BLaER1 treated with 17β-estradiol and CSF1 and Interleukin-3, amounts not matched to agents 10 nM and 100 nM (cell line): ENCODE measurements around the gene PKP1.

ENCODE experiments used
- H3K27ac ChIP-seq, 11 experiments: shearing (Covaris generic); formaldehyde crosslinking; 2 replicates each; pipeline ENCODE4 v1.8.1; 2022
- H3K27me3 ChIP-seq, 11 experiments: shearing (Covaris generic); formaldehyde crosslinking; 2 replicates each; pipeline ENCODE4 v1.8.1; 2022
- H3K36me3 ChIP-seq, 11 experiments: shearing (Covaris generic); formaldehyde crosslinking; 2 replicates each; pipeline ENCODE4 v1.8.1; 2022
- H3K4me1 ChIP-seq, 10 experiments: shearing (Covaris generic); formaldehyde crosslinking; 2 replicates each; pipeline ENCODE4 v1.8.1; 2022
- H3K4me2 ChIP-seq, 11 experiments: shearing (Covaris generic); formaldehyde crosslinking; 2 replicates each; pipeline ENCODE4 v1.8.1; 2022
- H3K4me3 ChIP-seq, 10 experiments: shearing (Covaris generic); formaldehyde crosslinking; 2 replicates each; pipeline ENCODE4 v1.8.1; 2022
- H3K9ac ChIP-seq, 11 experiments: shearing (Covaris generic); formaldehyde crosslinking; 2 replicates each; pipeline ENCODE4 v1.8.1; 2022
- H3K9me3 ChIP-seq, 11 experiments: shearing (Covaris generic); formaldehyde crosslinking; replicated peaks in 1 of 11; 2 replicates each; pipeline ENCODE4 v1.8.1; 2022
- H4K20me1 ChIP-seq, 11 experiments: shearing (Covaris generic); formaldehyde crosslinking; 2 replicates each; pipeline ENCODE4 v1.8.1; 2022
- Cebpa-rat ChIP-seq, 11 experiments: shearing (Covaris generic); IDR thresholded peaks; 2 replicates each; pipeline ENCODE4 v1.8.1; 2022

PKP1 gene

GRCh38 chr1:201305815-201306214 is 22.5 kb downstream of the PKP1 start:
- H3K27ac ChIP-seq = no peak overlapping the region; a peak in 1 of 22 replicates
- TF ChIP-seq Cebpa-rat (IDR thresholded peaks at IDR 0.05) = no peak

GRCh38 chr1:201307231-201307630 is 23.9 kb downstream of the PKP1 start:
- Histone ChIP-seq H3K36me3 (no peaks in the 10 kb centered on the region), H3K27ac (peak overlapping the region in 2 of 11 experiments; percentile 9 to 15; a peak in 2 of 22 replicates), H3K27me3 (peaks cover 0 to 3% (median 0%) of the 10 kb centered on the region in 11 experiments; a peak in 1 of 22 replicates), H3K9me3 (no peaks in the 10 kb centered on the region), H4K20me1 (no peaks in the 10 kb centered on the region), H3K9ac (no peak overlapping the region), H3K4me3 (no peak overlapping the region), H3K4me1 (peaks cover 57 to 99% (median 81%) of the 10 kb centered on the region in 10 experiments), H3K4me2 (peak overlapping the region in 10 of 11 experiments; percentile 8 to 96 (median 39); a peak in 15 of 22 replicates)
- TF ChIP-seq Cebpa-rat (IDR thresholded peaks at IDR 0.05) = no peak

More at GRCh38 chr1:201305815-201306214, 22.5 kb downstream of the PKP1 start:
- no peaks in the 10 kb centered on the region for H4K20me1 ChIP-seq
- peaks cover 54 to 99% (median 81%) of the 10 kb centered on the region in 10 experiments for H3K4me1 ChIP-seq
- no peak overlapping the region for H3K9ac ChIP-seq
- peaks cover 0 to 3% (median 0%) of the 10 kb centered on the region in 11 experiments; a peak in 1 of 22 replicates for H3K27me3 ChIP-seq
- peak overlapping the region in 6 of 11 experiments; percentile 38 to 86 (median 82); a peak in 7 of 22 replicates for H3K4me2 ChIP-seq
- H3K36me3 ChIP-seq = no peaks in the 10 kb centered on the region
- H3K9me3 ChIP-seq = no peaks in the 10 kb centered on the region
- H3K4me3 ChIP-seq = no peak overlapping the region

GRCh38 chr1:201307760-201308499 is 24.6 kb downstream of the PKP1 start:
- H3K36me3 ChIP-seq = no peaks in the 10 kb centered on the region
- H3K4me2 ChIP-seq = peak overlapping the region in 8 of 11 experiments; percentile 8 to 96 (median 56); a peak in 14 of 22 replicates
- no peaks in the 10 kb centered on the region for H4K20me1 ChIP-seq
- no peak overlapping the region for H3K9ac ChIP-seq
- no peaks in the 10 kb centered on the region for H3K9me3 ChIP-seq
- H3K4me3 ChIP-seq = no peak overlapping the region
- H3K27me3 ChIP-seq = peaks cover 0 to 3% (median 0%) of the 10 kb centered on the region in 11 experiments; a peak in 1 of 22 replicates
- peaks cover 51 to 99% (median 80%) of the 10 kb centered on the region in 10 experiments for H3K4me1 ChIP-seq
- TF ChIP-seq Cebpa-rat (IDR thresholded peaks at IDR 0.05) = no peak
- peak overlapping the region in 3 of 11 experiments; percentile 15 to 35 (median 23); a peak in 3 of 22 replicates for H3K27ac ChIP-seq

- Histone ChIP-seq H3K36me3 (no peaks in the 10 kb centered on the region), H3K9me3 (no peaks in the 10 kb centered on the region), H3K4me3 (no peak overlapping the region), H3K27me3 (peaks cover 0 to 3% (median 0%) of the 10 kb centered on the region in 11 experiments; a peak in 1 of 22 replicates), H3K9ac (peak overlapping the region in 4 of 11 experiments; percentile 47 to 65 (median 54); a peak in 6 of 22 replicates), H3K4me2 (peak overlapping the region in 10 of 11 experiments; percentile 55 to 96 (median 80); a peak in 20 of 22 replicates), H3K4me1 (peaks cover 47 to 96% (median 70%) of the 10 kb centered on the region in 10 experiments), H4K20me1 (no peaks in the 10 kb centered on the region), H3K27ac (peak overlapping the region in 6 of 11 experiments; percentile 49 to 81 (median 79); a peak in 12 of 22 replicates)
- peak in 3 of 11 experiments; percentile 14 to 46 (median 35); a peak in 2 of 22 replicates for TF ChIP-seq Cebpa-rat (IDR thresholded peaks at IDR 0.05)
Observed at GRCh38 chr1:201309416-201309815, 26.1 kb downstream of the PKP1 start.

GRCh38 chr1:201310251-201310985 is 27.1 kb downstream of the PKP1 start:
- Histone ChIP-seq H3K9me3 (no peaks in the 10 kb centered on the region), H4K20me1 (no peaks in the 10 kb centered on the region), H3K27me3 (peaks cover 0 to 3% (median 0%) of the 10 kb centered on the region in 11 experiments; a peak in 1 of 22 replicates), H3K4me1 (peaks cover 47 to 87% (median 62%) of the 10 kb centered on the region in 10 experiments), H3K36me3 (no peaks in the 10 kb centered on the region), H3K4me2 (peak overlapping the region; percentile 55 to 96 (median 78)), H3K27ac (peak overlapping the region in 9 of 11 experiments; percentile 11 to 81 (median 61); a peak in 14 of 22 replicates), H3K4me3 (peak overlapping the region in 1 of 10 experiments; percentile 38; a peak in 2 of 20 replicates), H3K9ac (peak overlapping the region in 5 of 11 experiments; percentile 14 to 66 (median 59); a peak in 8 of 22 replicates)
- TF ChIP-seq Cebpa-rat (IDR thresholded peaks at IDR 0.05) = no peak

- Histone ChIP-seq H3K9ac (peak overlapping the region in 5 of 11 experiments; percentile 11 to 66 (median 59); a peak in 7 of 22 replicates), H3K4me1 (peaks cover 47 to 82% (median 59%) of the 10 kb centered on the region in 10 experiments), H3K27ac (peak overlapping the region in 9 of 11 experiments; percentile 11 to 81 (median 61); a peak in 14 of 22 replicates), H4K20me1 (no peaks in the 10 kb centered on the region), H3K9me3 (no peaks in the 10 kb centered on the region), H3K36me3 (no peaks in the 10 kb centered on the region), H3K4me2 (peak overlapping the region; percentile 55 to 96 (median 78)), H3K27me3 (peaks cover 0 to 3% (median 0%) of the 10 kb centered on the region in 11 experiments; a peak in 1 of 22 replicates), H3K4me3 (no peak overlapping the region)
- no peak for TF ChIP-seq Cebpa-rat (IDR thresholded peaks at IDR 0.05)
Observed at GRCh38 chr1:201310986-201311355, 27.7 kb downstream of the PKP1 start.

- Histone ChIP-seq H3K27ac (peak overlapping the region in 9 of 11 experiments; percentile 16 to 81 (median 61); a peak in 15 of 22 replicates), H3K4me2 (peak overlapping the region; percentile 55 to 96 (median 78)), H3K36me3 (no peaks in the 10 kb centered on the region), H4K20me1 (no peaks in the 10 kb centered on the region), H3K4me1 (peaks cover 44 to 77% (median 57%) of the 10 kb centered on the region in 10 experiments), H3K9ac (peak overlapping the region in 5 of 11 experiments; percentile 35 to 67 (median 60); a peak in 9 of 22 replicates), H3K9me3 (no peaks in the 10 kb centered on the region), H3K4me3 (no peak overlapping the region), H3K27me3 (peaks cover 0 to 3% (median 0%) of the 10 kb centered on the region in 11 experiments; a peak in 1 of 22 replicates)
- TF ChIP-seq Cebpa-rat (IDR thresholded peaks at IDR 0.05) = no peak
Observed at GRCh38 chr1:201311356-201312011, 28.2 kb downstream of the PKP1 start.

- H3K4me2 ChIP-seq = peak overlapping the region; percentile 35 to 96 (median 78); a peak in 19 of 22 replicates
Observed at GRCh38 chr1:201312298-201312697, 29.0 kb downstream of the PKP1 start.

More at GRCh38 chr1:201312298-201312697, 29.0 kb downstream of the PKP1 start:
- Histone ChIP-seq H3K9ac (peak overlapping the region in 5 of 11 experiments; percentile 35 to 67 (median 55); a peak in 7 of 22 replicates), H3K9me3 (no peaks in the 10 kb centered on the region), H3K36me3 (no peaks in the 10 kb centered on the region), H3K27ac (peak overlapping the region in 6 of 11 experiments; percentile 39 to 81 (median 79); a peak in 12 of 22 replicates), H4K20me1 (no peaks in the 10 kb centered on the region), H3K4me1 (peaks cover 42 to 69% (median 52%) of the 10 kb centered on the region in 10 experiments), H3K27me3 (peaks cover 0 to 3% (median 0%) of the 10 kb centered on the region in 11 experiments; a peak in 1 of 22 replicates), H3K4me3 (no peak overlapping the region)
- TF ChIP-seq Cebpa-rat (IDR thresholded peaks at IDR 0.05) = no peak
